Esophagus squamous epithelium (tissue), 4 donors: ENCODE data around the gene TAPBPL.
"Not testable (repeated sequence)": the region's sequence is repeated elsewhere in the genome, so short reads cannot be mapped to it uniquely, and the experiment has no call there.

Experiments
- CTCF ChIP-seq, 6 experiments: fragments of 450-650 bp in 4 of 6; fragments of 200-600 bp in 2 of 6; sonication (generic) in 2 of 6; IDR thresholded peaks; one replicate each; pipeline ENCODE4 v1.5.1; 2016 to 2019; ENCODE audit warnings: antibody characterized with exemption in 6 of 6, mild to moderate bottlenecking in 4 of 6, moderate library complexity in 4 of 6
- POLR2A ChIP-seq, 4 donors: fragments of 450-650 bp; IDR thresholded peaks; one replicate each; pipeline ENCODE4 v1.6.1; 2017; ENCODE audit warnings: antibody characterized with exemption in 4 of 4, mild to moderate bottlenecking in 4 of 4, moderate library complexity in 3 of 4

GRCh38 chr12:6427796-6428195 is 24.0 kb upstream of the TAPBPL start:
- TF ChIP-seq CTCF, POLR2A (IDR thresholded peaks at IDR 0.05): not testable (repeated sequence)
